ENCODE results near the gene ASL.
"Not testable (repeated sequence)": the region's sequence is repeated elsewhere in the genome, so short reads cannot be mapped to it uniquely, and the experiment has no call there.

The ASL gene

GRCh38 chr7:66076462-66077329 lies 1.1 kb downstream of the ASL start:
- DNase-seq = no peak

- no peak for DNase-seq
Measured at GRCh38 chr7:66078067-66078466, 2.4 kb downstream of the ASL start.

GRCh38 chr7:66082083-66082482 lies 6.5 kb downstream of the ASL start:
- DNase-seq = no peak

- no peak for DNase-seq
Measured at GRCh38 chr7:66082886-66083415, 7.3 kb downstream of the ASL start.

- DNase-seq = no peak
Measured at GRCh38 chr7:66083677-66084076, 8.1 kb downstream of the ASL start.

- no peak for DNase-seq
Measured at GRCh38 chr7:66088861-66089838, 13.5 kb downstream of the ASL start.

GRCh38 chr7:66092654-66093053 lies 17.0 kb downstream of the ASL start:
- DNase-seq = no peak

- DNase-seq = no peak
Measured at GRCh38 chr7:66095010-66095409, 19.4 kb downstream of the ASL start.

- DNase-seq = no peak
Measured at GRCh38 chr7:66099232-66099550, 23.6 kb downstream of the ASL start.

- peak; percentile 14 for DNase-seq
Measured at GRCh38 chr7:66099551-66100407, 24.2 kb downstream of the ASL start.

GRCh38 chr7:66100408-66101050 lies 24.9 kb downstream of the ASL start:
- no peak for DNase-seq

GRCh38 chr7:66102168-66102567 lies 26.5 kb downstream of the ASL start:
- DNase-seq = not testable (repeated sequence)

GRCh38 chr7:66103994-66104393 lies 28.4 kb downstream of the ASL start:
- DNase-seq = not testable (repeated sequence)

- no peak for DNase-seq
Measured at GRCh38 chr7:66105263-66105748, 29.7 kb downstream of the ASL start.

- not testable (repeated sequence) for DNase-seq
Measured at GRCh38 chr7:66108410-66108809, 32.8 kb downstream of the ASL start.

GRCh38 chr7:66110856-66111255 lies 35.2 kb downstream of the ASL start:
- no peak for DNase-seq

GRCh38 chr7:66114743-66115649 lies 39.4 kb downstream of the ASL start, which contains the start of gene CRCP:
TSS of gene CRCP (plus strand) at chr7:66114847. CDS start at chr7:66114963, 116 bp downstream.
- peak; percentile 82 for DNase-seq

GRCh38 chr7:66116680-66117420 lies 41.2 kb downstream of the ASL start:
- not testable (repeated sequence) for DNase-seq

GRCh38 chr7:66118603-66119002 lies 43.0 kb downstream of the ASL start:
- no peak for DNase-seq
